Posterior cingulate gyrus (tissue), 11 donors: ENCODE data around the gene SLC1A7.

Experiments used
- DNase-seq, 10 donors: peaks; one replicate each; pipeline versions ENCODE4 v3.0.0 to v3.0.0-alpha.2; 2020 to 2021; ENCODE audit warnings: mixed read lengths in 3 of 10
- intact Hi-C: fragments of 100-400 bp; cut with DNase I; formaldehyde crosslinking; loops from one replicate; pipeline ENCODE4 v1.15.1; 2023

SLC1A7 gene

DNA sequence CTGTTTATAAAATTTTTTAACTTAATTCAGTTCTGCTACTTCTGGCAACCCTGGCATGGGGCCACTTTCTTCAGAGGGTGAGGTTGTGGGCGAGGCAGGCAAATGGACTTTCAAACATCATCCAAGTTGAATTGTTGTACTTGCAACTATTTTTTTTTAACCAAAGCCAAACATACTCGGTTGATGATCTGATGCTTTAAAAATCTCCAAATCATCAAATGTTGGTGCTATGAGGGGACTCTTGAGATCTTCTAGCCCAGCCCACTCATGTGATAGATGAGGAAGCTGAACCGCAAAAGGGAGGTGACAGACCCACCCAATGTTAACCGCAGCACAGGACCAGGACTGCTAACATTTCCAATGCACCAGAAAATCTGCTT is 6.7 kb downstream of the SLC1A7 start:
- peak in 1 of 10 donors; percentile 71 for DNase-seq
- intact Hi-C loops = no loop called here

DNA sequence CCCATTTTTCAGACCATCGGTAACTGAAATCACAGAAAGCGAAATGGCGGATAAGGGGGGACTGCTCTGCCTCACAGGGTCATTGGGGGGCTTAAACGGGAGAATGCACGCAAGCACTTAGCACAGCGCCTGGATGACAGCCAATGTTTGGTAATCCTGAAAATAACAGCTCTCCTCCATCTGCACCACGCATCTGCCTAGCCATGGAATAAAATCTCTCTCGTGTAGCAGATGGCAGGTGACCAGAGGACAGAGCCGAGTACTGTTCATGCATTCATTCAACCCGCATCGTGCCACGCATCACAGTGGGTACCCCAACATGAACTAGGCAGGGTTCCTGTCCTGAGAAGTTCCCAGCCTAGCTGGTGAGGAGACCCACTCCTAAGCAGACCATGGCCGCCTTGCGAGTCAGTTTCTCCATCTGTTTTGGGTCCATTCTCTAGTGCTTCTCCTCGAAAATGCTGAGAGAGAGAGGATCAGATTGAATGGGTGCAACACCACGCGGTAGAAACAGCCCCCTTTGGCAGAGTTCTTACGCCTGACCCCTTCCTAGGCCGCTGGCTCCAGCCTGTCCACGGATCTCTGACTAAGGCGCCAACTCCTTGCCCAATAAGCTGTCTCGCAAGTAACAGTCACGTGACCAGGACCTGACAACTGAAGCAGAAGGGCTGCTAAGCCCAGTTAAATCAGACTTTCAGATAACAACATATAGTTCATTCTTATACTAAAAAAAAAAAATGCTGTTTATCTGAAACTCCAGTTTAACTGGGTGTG is 7.3 kb downstream of the SLC1A7 start:
- DNase-seq = peak in 3 of 10 donors; percentile 75 to 82 (median 75)
- intact Hi-C loops = no loop called here

DNA sequence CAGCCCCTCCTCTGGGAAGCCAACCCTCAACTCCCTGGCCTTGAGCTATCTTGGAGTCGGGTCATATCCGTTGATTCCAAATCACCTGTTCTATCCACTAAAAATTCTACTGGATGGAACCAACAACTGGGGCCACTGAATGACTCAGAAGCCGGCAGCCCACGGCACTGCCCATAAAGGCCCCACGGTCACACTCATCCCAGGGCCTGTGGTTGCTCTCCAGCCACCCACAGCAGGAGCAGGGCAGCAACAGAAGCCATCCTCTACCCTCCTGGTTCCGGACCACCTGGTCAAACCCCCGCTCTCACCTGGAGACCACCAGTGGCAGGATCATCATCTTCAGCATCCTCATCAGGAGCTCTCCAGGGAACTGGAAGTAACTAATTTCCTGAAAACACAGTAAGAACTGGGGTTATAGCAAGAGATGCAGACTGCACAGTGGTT is 8.4 kb downstream of the SLC1A7 start:
- peak in 3 of 10 donors; percentile 27 to 64 (median 30) for DNase-seq
- intact Hi-C loops = no loop called here

DNA sequence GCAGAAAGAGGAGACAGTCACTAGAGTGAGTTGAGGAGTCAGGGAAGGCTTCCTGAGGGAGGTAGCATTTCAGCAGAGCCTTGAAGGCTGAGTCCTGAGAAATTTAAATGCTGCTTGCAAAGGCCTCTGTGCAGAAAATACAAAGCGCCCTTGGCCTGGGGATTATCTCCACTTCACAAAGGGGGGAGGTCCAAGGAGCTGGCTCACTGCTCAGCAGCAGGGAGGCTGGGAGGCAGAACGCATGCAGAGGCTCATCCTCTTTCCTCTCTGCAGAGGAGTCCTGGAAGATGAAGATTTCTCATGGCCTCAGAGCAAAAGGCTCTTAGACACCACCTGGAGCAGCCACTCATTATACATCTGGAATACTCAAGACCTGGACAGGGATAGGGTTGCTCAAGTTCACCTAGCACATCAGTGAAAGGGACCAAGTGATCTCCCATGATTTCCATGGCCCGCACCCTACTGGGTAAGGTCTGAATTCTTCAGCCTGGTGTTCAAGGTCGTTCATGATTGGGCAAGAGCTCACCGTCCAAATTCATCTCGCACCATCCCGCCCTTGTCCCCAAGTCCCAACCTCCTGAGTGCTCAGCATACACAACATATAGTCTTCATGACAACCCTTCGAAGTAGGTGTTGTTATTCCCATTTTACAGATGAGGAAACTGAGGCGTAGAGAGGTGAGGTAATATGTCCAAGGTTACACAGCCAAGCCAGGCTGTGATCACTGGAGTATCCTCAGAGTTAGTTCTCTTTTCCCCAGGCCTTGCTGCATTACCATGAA is 9.0 kb downstream of the SLC1A7 start:
- intact Hi-C loops = no loop called here
- peak in 3 of 10 donors; percentile 7 to 34 (median 25) for DNase-seq

DNA sequence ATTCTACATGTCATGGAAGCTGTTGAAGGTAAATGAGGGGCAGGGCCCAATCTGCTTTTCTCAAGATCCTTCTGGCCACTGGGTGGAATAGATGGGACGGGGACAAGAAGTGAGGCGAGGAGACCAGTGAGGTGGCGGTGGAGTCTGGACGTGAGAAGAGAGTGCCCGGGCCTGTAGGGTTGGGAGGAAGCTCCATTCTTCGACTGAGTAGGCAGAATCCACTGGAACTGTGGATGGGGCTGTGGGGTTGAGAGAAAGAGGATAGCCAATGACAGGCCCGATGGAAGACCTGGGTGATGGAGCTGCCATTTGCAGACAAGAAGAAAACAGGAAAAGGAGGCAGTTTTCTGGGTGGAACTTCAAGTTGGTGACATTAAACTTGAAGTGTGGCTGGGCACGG is 10.3 kb downstream of the SLC1A7 start:
- intact Hi-C loops = no loop called here
- DNase-seq = peak in 3 of 10 donors; percentile 42 to 74 (median 43)

DNA sequence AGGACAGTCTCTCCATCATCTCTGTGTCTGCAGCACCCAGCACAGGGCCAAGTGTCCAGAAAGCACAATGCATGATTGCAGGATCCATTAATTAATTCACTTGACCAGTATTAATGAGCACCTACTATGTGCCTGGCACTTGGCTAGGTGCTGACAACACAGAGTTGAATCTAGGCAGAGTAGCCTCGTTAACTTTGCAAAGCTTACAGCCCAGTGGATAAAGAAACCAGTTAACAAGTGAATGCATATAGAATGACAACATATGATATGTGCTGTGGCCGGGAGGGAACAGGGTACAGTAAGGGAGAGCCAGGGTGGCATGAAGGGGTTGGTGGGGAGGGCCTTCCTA is 10.9 kb downstream of the SLC1A7 start:
- intact Hi-C loops = no loop called here
- DNase-seq = peak in 1 of 10 donors; percentile 3

DNA sequence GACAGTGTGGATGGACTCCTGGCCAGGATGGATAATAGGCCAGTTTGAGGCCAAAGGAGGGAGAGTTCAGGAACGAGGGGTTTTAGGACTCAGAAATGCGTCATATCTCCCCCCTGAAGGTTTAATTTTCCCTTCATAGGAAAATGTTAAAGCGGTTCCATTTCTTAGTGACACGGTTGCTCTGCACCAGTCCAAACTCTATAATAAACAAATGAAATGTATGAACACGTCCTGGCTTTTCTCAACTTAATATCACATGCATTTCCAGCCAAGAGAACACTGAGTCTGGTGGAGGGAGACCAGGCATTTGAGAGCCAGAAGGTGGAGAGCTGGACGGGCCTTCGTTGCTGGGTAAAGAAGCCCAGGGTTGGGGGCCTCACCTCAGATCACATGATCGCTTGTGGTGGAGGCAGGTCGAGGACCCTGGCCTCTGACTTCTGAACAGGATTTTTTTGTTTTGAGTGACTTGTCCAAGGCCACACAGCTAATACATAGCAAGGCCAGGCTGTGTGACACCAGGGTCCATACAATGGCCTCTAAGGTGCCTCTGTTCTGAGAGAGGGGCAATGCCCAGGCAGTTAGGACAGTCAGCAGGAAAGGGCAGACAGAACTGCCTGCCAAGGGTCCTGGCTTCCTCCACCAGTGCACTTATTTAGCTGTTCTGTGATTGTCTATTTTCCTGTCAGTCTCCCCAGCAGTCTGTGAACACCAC is 11.4 kb downstream of the SLC1A7 start:
- peak in 3 of 10 donors; percentile 28 to 60 (median 50) for DNase-seq
- intact Hi-C loops = no loop called here

DNA sequence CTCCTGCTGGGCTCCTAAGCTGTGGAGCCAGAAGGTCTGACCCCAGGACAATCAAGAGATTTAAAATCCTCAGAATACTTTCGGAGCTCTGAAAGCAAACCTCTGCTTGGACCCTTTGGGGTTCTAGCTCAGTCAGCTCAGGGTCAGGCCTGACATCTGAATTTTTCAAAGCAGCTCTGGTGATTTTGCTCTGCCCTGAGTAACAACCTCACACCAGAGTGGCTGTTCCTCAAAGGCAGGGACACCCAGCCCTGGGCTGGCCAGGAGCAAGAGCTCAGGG is 11.9 kb downstream of the SLC1A7 start:
- peak in 2 of 10 donors; percentile 3 to 26 for DNase-seq
- intact Hi-C loops = no loop called here

DNA sequence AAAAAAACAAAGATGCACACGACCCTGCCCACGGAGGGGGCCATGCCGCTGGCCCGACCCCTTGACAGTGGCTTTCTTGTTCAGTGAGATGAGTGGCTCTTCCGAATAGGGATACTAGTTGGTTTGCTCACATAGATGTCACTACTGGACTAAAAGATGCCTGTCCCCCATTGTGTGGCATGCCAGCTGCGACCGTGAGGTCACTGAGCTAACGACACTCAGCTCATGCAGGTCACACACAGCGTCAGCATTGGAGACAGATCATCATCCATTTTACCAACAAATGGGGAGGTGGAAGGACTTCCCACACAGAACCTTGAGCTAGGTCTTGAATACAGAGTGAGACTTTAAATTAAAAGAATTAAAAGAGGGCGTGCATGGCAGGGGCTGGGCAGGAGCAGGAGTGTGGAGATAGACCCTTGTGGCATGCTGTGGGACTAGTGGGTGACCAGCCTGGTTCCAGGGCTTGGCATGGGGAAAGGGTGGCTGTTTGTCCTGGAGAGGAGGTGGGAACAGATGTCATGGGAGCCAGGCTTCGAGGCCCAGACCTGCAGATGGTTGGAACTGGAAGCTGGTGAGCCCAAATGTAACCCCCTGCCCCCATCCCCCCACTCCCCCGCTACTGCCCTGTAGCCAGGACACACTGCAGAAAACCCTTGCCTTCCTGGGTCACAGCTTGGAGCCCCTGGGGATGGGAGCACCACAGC is 12.4 kb downstream of the SLC1A7 start:
- DNase-seq = peak in 3 of 10 donors; percentile 23 to 60 (median 23)
- intact Hi-C loops = no loop called here

DNA sequence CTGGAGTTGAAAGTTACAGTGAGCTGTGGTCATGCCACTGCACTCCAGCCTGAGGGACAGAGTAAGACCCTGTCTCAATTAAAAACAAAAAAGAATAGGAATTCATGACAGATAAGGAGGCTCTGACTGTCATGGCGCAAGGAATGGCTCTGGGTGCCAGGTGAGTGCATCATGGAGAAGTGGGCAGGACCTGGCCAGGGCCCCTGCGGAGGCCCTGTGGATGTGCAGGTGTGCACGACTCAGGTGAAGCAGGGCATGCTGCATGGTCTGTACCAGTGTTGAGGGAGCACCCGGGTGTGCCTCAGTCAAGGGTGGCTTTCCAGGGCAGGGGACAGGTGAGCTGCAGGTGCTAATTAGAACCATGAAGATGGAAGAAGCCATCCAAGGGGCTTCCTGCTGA is 14.0 kb downstream of the SLC1A7 start:
- peak in 3 of 10 donors; percentile 32 to 55 (median 36) for DNase-seq

DNA sequence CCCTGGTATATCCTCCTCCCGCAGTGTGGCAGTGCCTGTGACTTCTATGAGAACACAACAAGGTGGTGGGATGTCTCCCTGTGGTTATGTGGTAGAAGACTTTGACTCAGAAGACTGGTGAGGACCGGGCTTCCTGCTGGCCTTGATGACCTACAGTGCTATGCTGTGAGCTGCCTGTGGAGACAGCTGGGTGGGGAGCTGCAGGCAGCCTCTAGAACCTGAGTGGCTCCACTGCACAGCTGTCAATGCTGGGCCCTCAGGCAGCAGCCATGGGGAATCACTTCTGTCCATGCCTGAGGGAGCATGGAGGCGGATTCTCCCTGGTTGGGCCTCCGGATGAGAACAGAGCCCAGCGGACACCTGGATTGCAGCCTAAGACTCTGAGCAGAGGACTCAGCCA is 14.9 kb downstream of the SLC1A7 start:
- intact Hi-C loops = no loop called here
- DNase-seq = peak in 3 of 10 donors; percentile 24 to 72 (median 35)

More for the DNA sequence above, 14.0 kb downstream of the SLC1A7 start:
- intact Hi-C loops = no loop called here

DNA sequence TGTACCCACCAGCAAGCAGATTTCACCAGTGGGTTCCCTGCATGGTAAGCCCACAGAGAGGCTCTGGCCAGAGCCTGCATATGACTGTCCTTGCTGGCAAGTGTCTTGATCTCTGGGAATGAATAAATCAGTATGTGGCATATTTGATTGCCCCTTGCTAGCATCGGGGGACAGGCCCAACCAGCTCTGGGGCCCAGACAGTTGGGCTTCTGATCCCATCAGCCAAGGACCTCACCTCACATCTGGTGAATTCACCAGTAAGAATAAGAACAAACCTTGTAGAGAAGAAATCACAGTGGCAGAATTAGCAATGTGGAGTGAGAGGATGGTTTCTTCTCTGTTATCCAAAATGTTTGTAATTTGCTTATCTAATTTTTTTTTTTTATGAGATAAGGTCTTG is 15.9 kb downstream of the SLC1A7 start:
- intact Hi-C loops = no loop called here

DNA sequence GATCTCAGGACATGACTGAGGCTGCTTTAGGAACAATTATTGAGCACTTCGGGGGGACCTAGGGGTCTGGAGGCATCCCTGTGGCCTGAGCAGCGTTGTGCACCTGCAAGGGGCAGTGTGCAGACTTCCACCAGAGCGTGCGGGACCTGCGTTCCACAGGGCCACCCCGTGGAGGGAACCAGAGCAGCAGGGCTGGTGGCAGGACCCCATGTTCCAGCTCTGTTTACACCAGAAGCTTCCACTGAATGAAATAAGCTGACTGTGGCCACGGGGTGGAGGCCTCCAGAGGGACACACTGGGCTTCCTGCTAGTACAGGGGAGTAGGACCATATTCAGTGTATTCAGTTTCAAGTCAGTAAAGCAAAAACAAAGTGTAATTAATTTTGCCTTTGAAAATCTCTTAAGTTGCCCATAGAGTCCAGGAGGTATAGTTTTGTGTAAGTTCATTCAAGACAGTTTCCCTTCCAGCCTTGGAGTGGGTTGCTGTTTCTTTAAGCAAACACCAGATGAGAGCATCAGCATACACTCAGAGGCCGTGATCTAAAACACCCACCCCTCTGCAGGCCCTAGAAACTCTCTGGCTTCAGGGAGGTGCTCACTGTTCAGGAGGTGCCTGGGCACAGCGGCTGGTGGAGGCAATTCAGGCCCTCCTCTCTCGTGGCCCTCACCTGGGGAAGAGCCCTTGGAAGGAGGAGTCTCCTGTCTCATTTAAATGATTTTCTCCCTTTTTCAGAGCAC is 16.6 kb downstream of the SLC1A7 start:
- intact Hi-C loops = no loop called here
- DNase-seq = peak in 3 of 10 donors; percentile 34 to 52 (median 39)

More for the DNA sequence above, 15.9 kb downstream of the SLC1A7 start:
- DNase-seq = peak in 3 of 10 donors; percentile 1 to 39 (median 3)

DNA sequence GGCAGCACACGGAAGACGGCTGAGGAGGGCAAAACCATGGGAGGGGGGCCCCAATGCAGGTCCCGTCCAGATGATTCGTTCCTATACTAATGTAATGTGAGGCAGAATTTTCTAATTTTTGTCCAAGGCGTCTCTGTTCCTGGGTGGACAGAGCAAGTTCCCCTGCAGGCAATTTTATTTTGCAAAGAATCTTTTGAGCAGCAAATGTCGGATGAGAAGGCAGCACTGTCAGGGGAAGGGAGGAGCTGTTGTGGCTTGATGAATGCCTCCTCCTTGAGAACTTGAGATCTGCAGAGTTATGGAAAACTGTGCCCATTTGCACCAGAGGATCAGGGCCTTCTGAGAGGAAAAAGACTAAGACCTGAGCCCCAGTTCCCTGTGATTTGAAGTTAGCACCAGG is 17.3 kb downstream of the SLC1A7 start:
- intact Hi-C loops = no loop called here
- DNase-seq = peak in 2 of 10 donors; percentile 18 to 55

DNA sequence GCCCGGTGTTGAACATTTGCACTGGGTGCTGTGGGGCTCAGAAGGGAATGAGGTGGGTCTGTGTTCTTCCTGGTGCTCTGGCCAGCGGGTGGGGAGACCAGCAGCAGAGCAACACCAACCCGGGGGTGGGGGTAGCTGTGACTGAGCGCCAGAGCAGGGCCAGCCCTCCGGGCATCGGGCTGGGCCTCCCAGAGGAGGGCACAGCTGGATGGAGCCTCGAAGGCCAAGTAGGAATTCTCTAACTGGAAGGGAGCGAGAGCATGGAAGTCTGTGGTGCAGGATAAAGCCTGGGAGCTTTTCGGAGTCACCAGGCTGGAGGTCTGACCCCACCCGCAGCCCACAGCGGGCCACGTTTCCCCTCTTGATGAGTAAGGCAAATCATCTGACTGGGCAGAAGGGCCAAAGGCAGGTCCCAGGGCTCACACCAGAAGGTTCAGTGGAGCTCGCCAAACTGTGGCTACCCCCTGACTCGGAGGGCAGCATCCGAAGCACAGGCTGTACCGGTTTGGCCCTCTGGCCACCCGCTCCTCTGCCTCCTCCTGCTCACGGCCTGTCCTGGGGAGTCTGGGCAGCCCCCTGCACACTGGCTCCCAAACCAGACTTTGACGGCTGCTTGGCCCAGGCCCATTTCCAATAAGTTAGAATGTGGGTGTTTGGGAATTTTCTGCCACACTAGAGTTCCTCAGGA is 18.8 kb downstream of the SLC1A7 start:
- peak in 3 of 10 donors; percentile 53 to 76 (median 58) for DNase-seq
- intact Hi-C loops = no loop called here

DNA sequence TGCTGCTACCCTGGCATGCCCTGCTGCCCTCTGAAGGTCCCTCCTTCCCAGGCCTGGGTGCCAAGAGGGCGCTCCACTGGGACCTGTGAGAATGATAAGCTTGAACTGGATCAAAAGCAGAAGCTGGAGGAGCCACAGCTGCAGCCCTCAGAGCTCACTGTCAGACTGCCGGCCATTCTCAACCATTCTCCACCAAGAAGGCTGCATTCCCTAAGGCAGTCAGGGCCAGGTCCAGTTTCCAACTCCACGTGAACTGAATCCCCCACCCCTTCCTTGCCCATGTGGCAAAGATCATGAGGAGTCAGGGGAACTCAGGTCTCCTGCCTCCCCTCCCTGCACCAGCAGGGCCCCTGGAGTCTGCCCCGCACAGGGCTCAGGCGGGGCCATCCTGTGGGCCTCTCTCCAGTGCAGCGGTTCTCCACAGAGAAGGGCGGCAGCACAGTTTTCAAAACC is 19.5 kb downstream of the SLC1A7 start:
- DNase-seq = peak in 3 of 10 donors; percentile 44 to 74 (median 67)
- intact Hi-C loops = no loop called here

DNA sequence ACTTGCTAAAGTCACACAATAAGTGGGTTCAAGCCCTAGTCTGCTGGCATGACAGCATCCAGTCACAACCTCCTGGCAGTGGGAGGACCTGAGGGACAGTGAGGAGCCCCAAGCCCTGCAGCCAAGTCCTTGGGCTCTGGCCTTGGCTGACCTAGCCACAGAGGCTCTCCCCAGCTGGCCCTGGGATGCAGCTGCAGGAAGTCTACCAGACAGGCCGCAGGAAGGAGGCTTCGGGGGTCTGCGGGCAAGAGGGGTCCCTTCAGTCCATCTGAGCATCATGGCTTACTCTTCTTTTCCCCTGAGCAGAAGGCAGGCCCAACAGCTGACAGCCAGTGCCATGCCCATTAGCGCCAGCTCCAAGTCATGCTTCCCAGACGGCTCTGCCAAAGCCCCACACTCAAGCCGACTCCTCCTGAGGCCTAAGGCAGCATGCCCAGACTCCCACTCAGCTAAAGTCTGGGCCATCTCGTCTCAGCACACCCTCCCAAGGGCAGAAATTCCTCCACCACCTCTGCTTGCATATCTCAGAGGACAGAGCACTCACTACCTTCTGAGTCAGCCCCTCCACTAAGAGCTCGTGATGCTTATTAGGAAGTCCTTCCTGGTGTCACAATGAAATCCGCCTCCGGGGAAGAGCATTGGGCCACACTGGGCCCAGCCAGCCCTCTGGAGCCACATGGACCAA is 20.1 kb downstream of the SLC1A7 start:
- DNase-seq = peak in 3 of 10 donors; percentile 27 to 77 (median 51)

More for the DNA sequence above, 20.1 kb downstream of the SLC1A7 start:
- intact Hi-C loops = no loop called here
